Mesendoderm (in vitro differentiated cells): Measurements from ENCODE around the gene LETM1.
A peak's percentile ranks its signal among the peaks of the same experiment; 100 is the strongest.

ENCODE experiments used
- DNase-seq: peaks from one replicate; pipeline ENCODE4 v3.0.0; 2013
- H2AK5ac ChIP-seq: 2 replicates; pipeline ENCODE4 v1.6.1; 2013; ENCODE audit warnings: low read length, inconsistent platforms
- H2BK120ac ChIP-seq: 2 replicates; pipeline ENCODE4 v1.6.1; 2013; ENCODE audit warnings: low read depth, mild to moderate bottlenecking, low read length, moderate library complexity, mixed read lengths
- H2BK15ac ChIP-seq: replicated peaks from 2 replicates; pipeline ENCODE4 v1.6.1; 2013; ENCODE audit warnings: low read depth, mild to moderate bottlenecking, moderate library complexity
- H2BK5ac ChIP-seq: 2 replicates; pipeline ENCODE4 v1.6.1; 2013; ENCODE audit warnings: low read length, inconsistent platforms
- H3K18ac ChIP-seq: 2 replicates; pipeline ENCODE4 v1.6.1; 2013; ENCODE audit warnings: mild to moderate bottlenecking, low read length, mixed read lengths
- H3K23ac ChIP-seq: one replicate; pipeline ENCODE4 v1.6.1; 2013; ENCODE audit warnings: low read length
- H3K27ac ChIP-seq: 2 replicates; pipeline ENCODE4 v1.5.1; 2013; ENCODE audit warnings: low read depth, mild to moderate bottlenecking, inconsistent platforms, low read length, moderate library complexity
- H3K27me3 ChIP-seq: 2 replicates; pipeline ENCODE4 v1.6.1; 2013; ENCODE audit warnings: low read length, control low read depth, mild to moderate bottlenecking, inconsistent platforms; ENCODE audit not compliant: insufficient read depth, poor library complexity
- H3K36me3 ChIP-seq: 2 replicates; pipeline ENCODE4 v1.6.1; 2013; ENCODE audit warnings: low read length, inconsistent platforms; ENCODE audit not compliant: control insufficient read depth, insufficient read depth
- H3K4ac ChIP-seq: one replicate; pipeline ENCODE4 v1.6.1; 2013; ENCODE audit warnings: low read depth, mild to moderate bottlenecking, low read length, moderate library complexity
- H3K4me1 ChIP-seq: 2 replicates; pipeline ENCODE4 v1.6.1; 2013; ENCODE audit warnings: low read depth, low read length, inconsistent platforms; ENCODE audit not compliant: control insufficient read depth
- H3K4me2 ChIP-seq: 2 replicates; pipeline ENCODE4 v1.6.1; 2013; ENCODE audit warnings: low read length
- H3K4me3 ChIP-seq: 2 replicates; pipeline ENCODE4 v1.5.1; 2013; ENCODE audit warnings: mild to moderate bottlenecking, low read length
- H3K56ac ChIP-seq: one replicate; pipeline ENCODE4 v1.6.1; 2013; ENCODE audit warnings: low read length
- H3K79me1 ChIP-seq: 2 replicates; pipeline ENCODE4 v1.6.1; 2013; ENCODE audit warnings: low read length, inconsistent platforms
- H3K79me2 ChIP-seq: 2 replicates; pipeline ENCODE4 v1.6.1; 2013; ENCODE audit warnings: mild to moderate bottlenecking, low read length; ENCODE audit not compliant: control insufficient read depth, insufficient read depth
- H3K9ac ChIP-seq: 2 replicates; pipeline ENCODE4 v1.6.1; 2013; ENCODE audit warnings: low read length, inconsistent platforms
- H4K5ac ChIP-seq: one replicate; pipeline ENCODE4 v1.6.1; 2013; ENCODE audit warnings: low read length
- H4K8ac ChIP-seq: one replicate; pipeline ENCODE4 v1.6.1; 2013; ENCODE audit warnings: low read depth, mild to moderate bottlenecking, control low read depth, low read length, moderate library complexity
- WGBS: extraction: QIAGEN DNeasy Blood & Tissue Kit; methylation state at CpG from one replicate; pipeline ENCODE4 v1.1.7; 2013; ENCODE audit warnings: low lambda C conversion rate, missing lambda C conversion rate; ENCODE audit not compliant: insufficient coverage; ENCODE audit errors: extremely low coverage; 5-methylcytosine and 5-hydroxymethylcytosine counted together

Gene LETM1

GRCh38 chr4:1784789-1785591 lies 71.0 kb downstream of the LETM1 start:
- Histone ChIP-seq H3K4ac (no peak overlapping the region), H3K79me1 (no peaks in the 10 kb centered on the region), H2BK15ac (no peak overlapping the region), H2AK5ac (no peak overlapping the region), H2BK120ac (no peak overlapping the region), H3K27me3 (no peaks in the 10 kb centered on the region), H3K79me2 (no peaks in the 10 kb centered on the region), H4K5ac (no peak overlapping the region), H2BK5ac (no peak overlapping the region), H4K8ac (no peak overlapping the region), H3K4me3 (no peak overlapping the region), H3K56ac (peak overlapping the region; percentile 25), H3K18ac (no peak overlapping the region), H3K9ac (no peak overlapping the region), H3K23ac (no peak overlapping the region), H3K4me2 (no peak overlapping the region), H3K4me1 (no peaks in the 10 kb centered on the region), H3K27ac (no peak overlapping the region), H3K36me3 (no peaks in the 10 kb centered on the region)
- WGBS, result no CpG with 5 or more reads among the region's 17 CpGs
- DNase-seq, result no peak

GRCh38 chr4:1784395-1784788 lies 71.6 kb downstream of the LETM1 start:
- WGBS, result no CpG with 5 or more reads among the region's 10 CpGs
- no peak overlapping the region for H2BK15ac ChIP-seq
- no peak overlapping the region for H4K5ac ChIP-seq
- no peak overlapping the region for H3K56ac ChIP-seq
- no peak overlapping the region for H4K8ac ChIP-seq
- H3K18ac ChIP-seq, result no peak overlapping the region
- H2AK5ac ChIP-seq, result no peak overlapping the region
- DNase-seq, result no peak
- no peaks in the 10 kb centered on the region for H3K79me1 ChIP-seq
- no peaks in the 10 kb centered on the region for H3K36me3 ChIP-seq
- no peaks in the 10 kb centered on the region for H3K79me2 ChIP-seq
- no peak overlapping the region for H3K4me2 ChIP-seq
- H3K4ac ChIP-seq, result no peak overlapping the region
- no peak overlapping the region for H3K23ac ChIP-seq
- H2BK5ac ChIP-seq, result no peak overlapping the region
- no peaks in the 10 kb centered on the region for H3K27me3 ChIP-seq
- no peaks in the 10 kb centered on the region for H3K4me1 ChIP-seq
- H3K4me3 ChIP-seq, result no peak overlapping the region
- H3K9ac ChIP-seq, result no peak overlapping the region
- no peak overlapping the region for H2BK120ac ChIP-seq
- H3K27ac ChIP-seq, result no peak overlapping the region

- Histone ChIP-seq H3K27me3 (no peaks in the 10 kb centered on the region), H2BK120ac (no peak overlapping the region), H3K27ac (no peak overlapping the region), H3K4me2 (no peak overlapping the region), H3K23ac (peak overlapping the region; percentile 85), H4K5ac (no peak overlapping the region), H3K36me3 (no peaks in the 10 kb centered on the region), H3K79me1 (no peaks in the 10 kb centered on the region), H3K4me1 (no peaks in the 10 kb centered on the region), H2AK5ac (no peak overlapping the region), H4K8ac (no peak overlapping the region), H3K4me3 (no peak overlapping the region), H3K4ac (no peak overlapping the region), H2BK15ac (no peak overlapping the region), H3K9ac (no peak overlapping the region), H3K56ac (no peak overlapping the region), H3K18ac (no peak overlapping the region), H3K79me2 (no peaks in the 10 kb centered on the region), H2BK5ac (no peak overlapping the region)
- no CpG with 5 or more reads among the region's 12 CpGs for WGBS
- DNase-seq, result no peak
Measured at GRCh38 chr4:1783970-1784369, 72.0 kb downstream of the LETM1 start.

- DNase-seq, result no peak
- WGBS, result no CpG with 5 or more reads among the region's 10 CpGs
- Histone ChIP-seq H4K5ac (no peak overlapping the region), H3K36me3 (no peaks in the 10 kb centered on the region), H3K4me2 (no peak overlapping the region), H3K9ac (no peak overlapping the region), H2BK120ac (no peak overlapping the region), H3K27ac (no peak overlapping the region), H2AK5ac (no peak overlapping the region), H3K79me1 (no peaks in the 10 kb centered on the region), H3K4ac (no peak overlapping the region), H3K4me3 (no peak overlapping the region), H3K4me1 (no peaks in the 10 kb centered on the region), H2BK15ac (no peak overlapping the region), H4K8ac (no peak overlapping the region), H3K27me3 (no peaks in the 10 kb centered on the region), H3K56ac (no peak overlapping the region), H3K23ac (no peak overlapping the region), H2BK5ac (no peak overlapping the region), H3K79me2 (no peaks in the 10 kb centered on the region), H3K18ac (no peak overlapping the region)
Measured at GRCh38 chr4:1783015-1783414, 72.9 kb downstream of the LETM1 start.

- no peak overlapping the region for H3K18ac ChIP-seq
- H3K4me3 ChIP-seq, result no peak overlapping the region
- no peak overlapping the region for H4K5ac ChIP-seq
- no peak overlapping the region for H2BK5ac ChIP-seq
- no peaks in the 10 kb centered on the region for H3K79me1 ChIP-seq
- H2AK5ac ChIP-seq, result no peak overlapping the region
- no peak overlapping the region for H3K23ac ChIP-seq
- no peak overlapping the region for H3K9ac ChIP-seq
- no peak overlapping the region for H2BK15ac ChIP-seq
- no peak overlapping the region for H3K4me2 ChIP-seq
- H3K27me3 ChIP-seq, result no peaks in the 10 kb centered on the region
- H3K4ac ChIP-seq, result no peak overlapping the region
- H2BK120ac ChIP-seq, result no peak overlapping the region
- H3K27ac ChIP-seq, result no peak overlapping the region
- no CpG with 5 or more reads among the region's 14 CpGs for WGBS
- no peak for DNase-seq
- no peak overlapping the region for H4K8ac ChIP-seq
- no peaks in the 10 kb centered on the region for H3K79me2 ChIP-seq
- H3K36me3 ChIP-seq, result no peaks in the 10 kb centered on the region
- H3K56ac ChIP-seq, result peak overlapping the region; percentile 7
- peaks cover 3% of the 10 kb centered on the region for H3K4me1 ChIP-seq
Measured at GRCh38 chr4:1780435-1780834, 75.5 kb downstream of the LETM1 start.
